Erythroblast (primary cell): Measurements from ENCODE around the gene OR2AT4.

Experiments used
- GATA1 ChIP-seq: IDR thresholded peaks from 2 replicates; pipeline ENCODE4 v1.6.1; 2011; ENCODE audit warnings: low read depth, mild to moderate bottlenecking, control low read depth, low read length, moderate library complexity
- POLR2A ChIP-seq: IDR thresholded peaks from 2 replicates; pipeline ENCODE4 v1.6.1; 2011; ENCODE audit warnings: mild to moderate bottlenecking, low read length

DNA sequence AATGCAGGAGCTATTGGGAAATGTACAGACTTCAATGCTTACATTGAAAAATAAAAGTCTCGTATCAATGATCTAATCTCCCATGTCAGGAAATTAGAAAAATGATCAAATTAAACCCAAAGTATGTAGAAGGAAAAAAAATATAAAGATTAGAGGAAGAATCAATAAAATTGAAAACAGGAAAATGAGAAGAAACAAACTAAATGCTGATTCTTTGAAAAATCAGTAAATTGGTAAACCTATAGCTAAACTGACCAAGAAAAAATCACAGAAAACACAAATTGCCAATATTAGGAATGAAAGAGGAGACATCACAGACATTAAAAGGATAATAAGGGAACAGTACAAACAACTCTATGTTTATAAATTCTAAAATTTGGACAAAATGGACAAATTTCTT, 11.8 kb downstream of the OR2AT4 start:
- TF ChIP-seq POLR2A (no peak), GATA1 (no peak)
